PC-9 (cell line): ENCODE results near the gene PSMD13. TPM values are rescaled to one million over a fixed set of nuclear protein-coding genes. Genes with fewer than 3 reads are reported as not detected.

Source experiments
- BruUV-seq: library from RNA; stranded (reverse); fragments of 400-500 nt; replicated peaks from 2 replicates; lab custom pipeline; 2021; lab: Mats Ljungman, UMichigan
- CTCF ChIA-PET: fragments of 300-600 bp; sonication (Branson Sonifier 250); formaldehyde crosslinking; loops from one replicate; lab custom pipeline; 2022; ENCODE audit warnings: antibody characterized with exemption; lab: Charles Lee
- POLR2A ChIA-PET: fragments of 300-600 bp; sonication (Branson Sonifier 250); formaldehyde crosslinking; loops from one replicate; lab custom pipeline; 2022; ENCODE audit warnings: antibody characterized with exemption; ENCODE audit not compliant: unreplicated experiment; lab: Charles Lee
- DNase-seq, 2 experiments: peaks; one replicate each; pipeline versions ENCODE4 v3.0.0 to v3.0.0-alpha.2; 2015 to 2022; ENCODE audit warnings: mixed read lengths in 1 of 2
- H2AFZ ChIP-seq: fragments of 200-600 bp; sonication (generic); 2 replicates; pipeline ENCODE4 v1.8.1; 2017; ENCODE audit warnings: antibody characterized with exemption
- H3F3A ChIP-seq: fragments of 200-600 bp; sonication (generic); 2 replicates; pipeline ENCODE4 v1.8.1; 2017; ENCODE audit warnings: antibody characterized with exemption, mild to moderate bottlenecking, low read depth; ENCODE audit not compliant: insufficient read depth
- H3K27ac ChIP-seq: fragments of 200-600 bp; sonication (generic); 2 replicates; pipeline ENCODE4 v1.6.1; 2016; ENCODE audit warnings: mixed run types
- H3K27me3 ChIP-seq: fragments of 200-600 bp; sonication (generic); 2 replicates; pipeline ENCODE4 v1.6.1; 2016; ENCODE audit warnings: low read depth, mixed run types; ENCODE audit not compliant: insufficient read depth
- H3K36me3 ChIP-seq: fragments of 200-600 bp; sonication (generic); 2 replicates; pipeline ENCODE4 v1.6.1; 2016; ENCODE audit warnings: low read depth, mixed run types
- H3K4me1 ChIP-seq: fragments of 200-600 bp; sonication (generic); replicated peaks from 2 replicates; pipeline ENCODE4 v1.6.1; 2016; ENCODE audit warnings: mixed run types; ENCODE audit not compliant: insufficient read depth
- H3K4me2 ChIP-seq: fragments of 200-600 bp; sonication (generic); 2 replicates; pipeline ENCODE4 v1.6.1; 2017; ENCODE audit warnings: mixed run types
- H3K4me3 ChIP-seq: fragments of 200-600 bp; sonication (generic); 2 replicates; pipeline ENCODE4 v1.6.1; 2016; ENCODE audit warnings: mixed run types
- H3K79me2 ChIP-seq: fragments of 200-600 bp; sonication (generic); 2 replicates; pipeline ENCODE4 v1.6.1; 2017; ENCODE audit warnings: low read depth, mixed run types
- H3K9me2 ChIP-seq: fragments of 200-600 bp; sonication (generic); 2 replicates; pipeline ENCODE4 v1.8.1; 2017; ENCODE audit warnings: mild to moderate bottlenecking; ENCODE audit not compliant: insufficient read depth
- H3K9me3 ChIP-seq: fragments of 200-600 bp; sonication (generic); 2 replicates; pipeline ENCODE4 v1.8.1; 2016; ENCODE audit warnings: low read depth; ENCODE audit not compliant: insufficient read depth
- H4K20me1 ChIP-seq: fragments of 200-600 bp; sonication (generic); 2 replicates; pipeline ENCODE4 v1.8.1; 2017; ENCODE audit not compliant: insufficient read depth
- CTCF ChIP-seq: fragments of 200-600 bp; sonication (generic); conservative IDR thresholded peaks from 2 replicates; pipeline ENCODE4 v1.6.1; 2017; ENCODE audit warnings: mixed run types, antibody characterized with exemption, mild to moderate bottlenecking, moderate library complexity
- EZH2 ChIP-seq: fragments of 200-600 bp; sonication (generic); IDR thresholded peaks from 2 replicates; pipeline ENCODE4 v1.8.0; 2017; ENCODE audit warnings: antibody characterized with exemption, low read depth
- intact Hi-C: fragments of 100-400 bp; cut with micrococcal nuclease; formaldehyde crosslinking; loops from one replicate; pipeline ENCODE4 v1.10.0; 2022; ENCODE audit not compliant: unreplicated experiment
- total RNA-seq: library from RNA; stranded (reverse); gene quantifications from 2 replicates; pipeline ENCODE4 v1.2.3, GENCODE V29; 2021

The PSMD13 gene
- total RNA-seq, 1 experiment from 2014 or later: 143 TPM

- Histone ChIP-seq H3K27me3 (no peaks in the 10 kb centered on the region), H3K36me3 (no peaks in the 10 kb centered on the region), H2AFZ (no peak overlapping the region), H3F3A (0 out of 2 replicates have a peak, but pooled peaks cover 10% of the 10 kb centered on the region), H3K9me2 (no peaks in the 10 kb centered on the region), H3K27ac (no peak overlapping the region), H3K79me2 (no peaks in the 10 kb centered on the region), H4K20me1 (no peaks in the 10 kb centered on the region), H3K9me3 (no peaks in the 10 kb centered on the region), H3K4me3 (no peak overlapping the region), H3K4me1 (no peaks in the 10 kb centered on the region), H3K4me2 (no peak overlapping the region)
- TF ChIP-seq EZH2 (no peak), CTCF (no peak)
- ChIA-PET POLR2A (interaction anchor here (0.7 kb wide), 1 partner anchor 45 kb away, joined by 4 read pairs; the partner anchor contains the start of gene BET1L), CTCF (no interaction called here)
- no peak for DNase-seq
- BruUV-seq: no TSS peak
- intact Hi-C loops: no loop called here
These were observed 14.8 kb downstream of the PSMD13 start for GRCh38 chr11:251550-251949.

GRCh38 chr11:252666-253065 is 15.9 kb downstream of the PSMD13 start:
- Histone ChIP-seq H2AFZ (no peak overlapping the region), H3K4me3 (no peak overlapping the region), H3K4me2 (no peak overlapping the region), H3F3A (0 out of 2 replicates have a peak, but pooled peaks cover 5% of the 10 kb centered on the region), H3K27ac (no peak overlapping the region), H3K9me3 (no peaks in the 10 kb centered on the region), H3K4me1 (no peaks in the 10 kb centered on the region), H3K79me2 (no peaks in the 10 kb centered on the region), H4K20me1 (no peaks in the 10 kb centered on the region), H3K9me2 (no peaks in the 10 kb centered on the region), H3K36me3 (no peaks in the 10 kb centered on the region), H3K27me3 (no peaks in the 10 kb centered on the region)
- BruUV-seq: TSS peak; percentile 28
- intact Hi-C loops: no loop called here
- DNase-seq: no peak
- no peak for TF ChIP-seq EZH2
- TF ChIP-seq CTCF: no peak
- ChIA-PET POLR2A (interaction anchor here (0.5 kb wide), 1 partner anchor 50 kb away, joined by 3 read pairs; no protein-coding TSS in a partner anchor), CTCF (interaction anchor here (0.5 kb wide), 1 partner anchor 86 kb away, joined by 10 read pairs; no protein-coding TSS in a partner anchor)

GRCh38 chr11:253160-253885 is 16.5 kb downstream of the PSMD13 start:
- Histone ChIP-seq H3K4me3 (no peak overlapping the region), H3K9me3 (no peaks in the 10 kb centered on the region), H3F3A (0 out of 2 replicates have a peak, but pooled peaks cover 5% of the 10 kb centered on the region), H2AFZ (no peak overlapping the region), H3K4me1 (no peaks in the 10 kb centered on the region), H3K9me2 (no peaks in the 10 kb centered on the region), H3K27ac (no peak overlapping the region), H3K27me3 (no peaks in the 10 kb centered on the region), H4K20me1 (no peaks in the 10 kb centered on the region), H3K79me2 (no peaks in the 10 kb centered on the region), H3K36me3 (no peaks in the 10 kb centered on the region), H3K4me2 (no peak overlapping the region)
- intact Hi-C loops: no loop called here
- TF ChIP-seq CTCF (no peak), EZH2 (no peak)
- no TSS peak for BruUV-seq
- CTCF ChIA-PET: no interaction called here
- POLR2A ChIA-PET: no interaction called here
- DNase-seq: no peak
